Left renal cortex interstitium (tissue), 4 donors: ENCODE data around the gene CCDC201. TPM values are rescaled to one million over a fixed set of nuclear protein-coding genes. Genes with fewer than 3 reads are reported as not detected.

Experiments
- DNase-seq, 4 donors: peaks; one replicate each; pipeline ENCODE4 v3.0.0-alpha.2; 2013; ENCODE audit warnings: low read depth in 4 of 4, low spot score in 2 of 4, missing footprints in 1 of 4
- polyA plus RNA-seq, 4 donors: library from polyadenylated mRNA; unstranded; fragments of 120-200 nt; gene quantifications; one replicate each; pipeline ENCODE4 v1.2.1, GENCODE V29; 2013; ENCODE audit not compliant: insufficient read length in 4 of 4

The CCDC201 gene
- polyA plus RNA-seq, 4 donors = 0.05 TPM; not detected in 3

- DNase-seq = no peak
Measured at GRCh38 chr7:45893996-45894664, 21.2 kb upstream of the CCDC201 start.

DNA sequence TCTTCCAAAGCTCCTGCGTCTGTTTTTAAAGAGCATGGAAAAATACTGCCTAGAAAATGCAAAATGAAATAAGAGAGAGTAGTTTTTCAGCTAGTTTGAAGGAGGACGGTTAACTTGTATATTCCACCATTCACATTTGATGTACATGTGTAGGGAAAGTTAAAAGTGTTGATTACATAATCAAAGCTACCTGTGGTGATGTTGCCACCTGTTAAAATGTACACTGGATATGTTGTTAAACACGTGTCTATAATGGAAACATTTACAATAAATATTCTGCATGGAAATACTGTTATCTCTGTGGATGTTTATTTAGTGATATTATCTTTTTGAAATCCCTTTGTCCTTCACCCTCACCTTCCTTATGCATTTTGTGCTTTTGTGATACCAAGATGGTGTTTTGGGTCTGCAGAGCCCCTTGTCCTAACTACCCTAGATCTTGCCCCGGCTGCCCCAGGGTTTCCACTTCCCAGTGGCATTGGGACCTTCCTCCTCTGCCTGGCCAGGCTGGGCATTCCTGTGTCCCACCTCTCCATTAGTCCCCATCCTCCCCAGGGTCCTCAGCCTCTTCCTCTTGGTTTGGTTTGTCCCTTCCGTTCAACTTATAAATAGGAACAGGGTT is 20.6 kb upstream of the CCDC201 start:
- DNase-seq = no peak

DNA sequence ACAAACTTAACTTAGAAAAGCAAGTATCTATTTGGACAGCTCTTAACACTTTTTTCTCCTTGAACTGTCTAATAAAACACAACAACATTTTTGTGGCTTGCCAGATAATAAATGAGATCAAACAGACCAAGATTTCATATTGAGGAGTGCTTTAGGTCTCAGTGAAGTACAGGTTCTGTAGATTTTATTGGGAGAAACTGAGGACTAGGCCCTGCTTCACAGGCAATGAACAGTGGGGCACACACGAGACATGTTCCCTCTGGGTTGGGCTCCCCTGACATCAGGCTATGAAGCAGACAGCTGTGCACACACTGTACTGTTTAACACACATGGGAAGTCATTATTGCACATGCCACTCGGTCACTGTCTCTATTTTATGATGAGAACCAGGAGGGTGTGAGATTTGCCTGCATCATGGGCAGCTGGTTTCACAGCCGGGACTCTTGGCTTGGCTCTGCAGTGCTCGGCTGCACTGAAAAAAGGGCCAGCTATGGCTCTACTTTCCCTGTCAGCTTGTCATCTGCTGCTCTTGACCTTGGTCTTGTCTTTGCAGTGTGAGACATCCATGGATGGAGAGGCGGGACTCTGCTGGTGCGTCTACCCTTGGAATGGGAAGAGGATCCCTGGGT is 19.6 kb upstream of the CCDC201 start:
- no peak for DNase-seq

DNA sequence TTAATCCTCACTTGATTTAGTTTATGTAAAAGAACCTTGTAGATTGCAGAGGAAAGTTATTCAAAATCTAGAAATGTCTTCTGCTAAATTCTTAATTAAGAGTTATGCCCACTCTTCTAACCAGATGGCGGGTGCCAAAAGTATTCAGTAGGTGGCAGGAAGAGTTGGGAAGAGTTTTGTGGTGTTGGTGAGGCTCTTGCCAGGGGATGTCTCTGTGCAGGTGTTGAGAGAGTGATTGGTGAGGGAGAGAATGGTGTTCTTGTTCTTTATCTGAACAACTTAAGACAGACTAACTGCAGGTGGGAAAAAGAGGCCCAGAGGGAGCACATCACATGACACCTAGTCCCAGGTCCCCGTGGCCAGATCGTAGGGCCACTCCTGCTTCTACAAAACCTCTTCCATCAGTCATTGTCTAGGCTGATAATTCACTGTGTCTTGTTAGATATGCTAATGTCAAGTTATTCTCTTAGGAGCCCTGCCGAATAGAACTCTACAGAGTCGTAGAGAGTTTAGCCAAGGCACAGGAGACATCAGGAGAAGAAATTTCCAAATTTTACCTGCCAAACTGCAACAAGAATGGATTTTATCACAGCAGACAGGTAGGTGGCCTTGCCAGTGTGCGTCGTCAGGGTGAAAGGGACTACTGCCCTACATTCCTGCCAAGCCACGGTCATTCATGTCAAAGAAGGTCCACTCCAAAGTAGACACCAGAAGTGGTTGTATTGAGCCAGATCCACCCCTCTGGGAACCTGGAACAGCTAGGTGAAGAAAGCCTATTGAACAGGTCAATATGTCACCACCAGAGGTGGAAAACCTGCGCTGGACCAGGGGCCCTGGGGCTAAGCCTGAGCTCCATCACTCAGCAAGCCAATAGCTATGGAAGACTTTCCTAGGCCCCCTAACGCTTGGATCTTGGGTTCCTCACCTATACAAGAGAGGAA is 18.9 kb upstream of the CCDC201 start:
- DNase-seq = no peak

DNA sequence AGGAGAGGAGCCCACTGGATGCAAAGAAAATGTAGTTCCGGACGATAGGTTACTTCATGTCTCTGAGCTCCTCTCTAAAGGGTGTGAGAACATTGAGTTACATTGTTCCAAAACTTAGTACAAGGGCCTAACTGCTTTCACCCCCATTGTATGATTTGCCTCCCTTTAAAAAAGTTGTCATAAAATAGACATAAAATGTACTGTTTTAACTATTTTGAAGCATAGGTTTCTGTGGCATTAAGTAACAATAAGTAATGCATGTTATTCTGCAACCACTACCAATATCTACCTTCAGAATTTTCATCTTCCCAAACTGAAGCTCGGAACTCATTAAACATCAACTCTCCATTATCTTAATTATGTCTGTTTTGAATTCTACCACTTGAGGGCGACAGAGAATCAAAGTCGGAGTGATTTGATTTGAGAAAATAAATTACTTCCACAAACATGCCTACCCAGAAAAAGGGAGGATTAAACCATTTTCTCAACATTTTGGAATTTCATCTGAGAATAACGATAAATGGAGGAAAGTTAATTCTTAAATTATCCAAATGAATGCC is 18.1 kb upstream of the CCDC201 start:
- peak in 1 of 4 donors; percentile 43 for DNase-seq

DNA sequence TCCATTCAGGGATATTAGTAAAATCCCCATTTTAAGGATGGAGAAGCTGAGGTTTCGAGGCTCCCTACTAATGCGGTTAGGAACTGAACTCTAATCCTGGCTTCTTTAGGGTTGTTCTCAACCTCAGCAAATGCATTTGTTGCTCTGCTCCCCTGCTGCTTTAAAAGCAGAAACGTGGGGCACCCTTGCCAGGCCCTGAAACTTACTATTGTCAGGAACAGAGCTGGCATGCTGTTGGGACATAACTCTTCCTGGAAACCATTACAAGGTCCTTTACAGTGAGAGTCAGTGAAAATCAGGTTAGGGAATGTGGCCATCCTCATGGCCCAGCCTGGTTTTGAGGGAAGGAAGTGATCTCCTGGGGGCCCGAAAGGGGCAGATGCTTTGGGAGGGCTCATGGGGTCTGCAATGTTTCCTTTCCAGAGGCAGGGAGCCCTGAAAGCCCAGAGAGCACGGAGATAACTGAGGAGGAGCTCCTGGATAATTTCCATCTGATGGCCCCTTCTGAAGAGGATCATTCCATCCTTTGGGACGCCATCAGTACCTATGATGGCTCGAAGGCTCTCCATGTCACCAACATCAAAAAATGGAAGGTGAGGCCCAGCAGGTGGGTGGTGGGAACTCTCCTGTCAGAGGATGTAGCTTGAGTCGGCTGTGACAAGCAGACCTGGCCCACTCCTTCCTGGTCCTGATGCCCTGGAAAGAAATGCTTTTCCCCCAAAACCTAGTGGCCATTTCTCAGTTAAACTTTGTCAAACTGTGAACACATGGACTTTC is 17.4 kb upstream of the CCDC201 start:
- no peak for DNase-seq

- no peak for DNase-seq
Measured at GRCh38 chr7:45889367-45890067, 16.6 kb upstream of the CCDC201 start.

GRCh38 chr7:45888993-45889366 is 16.1 kb upstream of the CCDC201 start:
- no peak for DNase-seq

- peak in 1 of 4 donors; percentile 8 for DNase-seq
Measured at GRCh38 chr7:45888185-45888992, 15.5 kb upstream of the CCDC201 start, which contains the start of gene IGFBP1. Gene IGFBP1, plus strand, starts transcription at chr7:45888488. Its CDS starts 165 bp downstream, at chr7:45888653.

- DNase-seq = no peak
Measured at GRCh38 chr7:45886931-45887667, 14.2 kb upstream of the CCDC201 start.

- peak in 2 of 4 donors; percentile 7 to 32 for DNase-seq
Measured at GRCh38 chr7:45885264-45885882, 12.5 kb upstream of the CCDC201 start.

GRCh38 chr7:45884136-45884535 is 11.3 kb upstream of the CCDC201 start:
- DNase-seq = no peak

DNA sequence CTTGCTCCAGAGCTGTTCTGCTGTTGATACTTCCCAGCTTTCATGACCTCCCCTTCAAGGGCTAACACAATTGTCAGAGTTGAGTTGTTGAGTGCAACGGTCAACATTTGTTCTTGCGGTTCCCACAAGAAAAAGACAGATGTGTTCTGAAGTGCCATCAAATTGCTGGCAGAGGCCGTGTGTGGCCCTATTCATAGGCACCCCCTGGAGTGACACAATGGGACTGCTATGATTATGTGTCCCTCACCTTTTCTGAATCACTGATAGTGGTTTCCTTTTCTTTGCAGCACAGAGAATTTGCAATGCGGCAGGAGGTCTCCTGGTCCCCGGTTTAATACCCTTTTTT is 9.6 kb upstream of the CCDC201 start:
- no peak for DNase-seq

GRCh38 chr7:45881759-45882464 is 9.0 kb upstream of the CCDC201 start:
- no peak for DNase-seq

DNA sequence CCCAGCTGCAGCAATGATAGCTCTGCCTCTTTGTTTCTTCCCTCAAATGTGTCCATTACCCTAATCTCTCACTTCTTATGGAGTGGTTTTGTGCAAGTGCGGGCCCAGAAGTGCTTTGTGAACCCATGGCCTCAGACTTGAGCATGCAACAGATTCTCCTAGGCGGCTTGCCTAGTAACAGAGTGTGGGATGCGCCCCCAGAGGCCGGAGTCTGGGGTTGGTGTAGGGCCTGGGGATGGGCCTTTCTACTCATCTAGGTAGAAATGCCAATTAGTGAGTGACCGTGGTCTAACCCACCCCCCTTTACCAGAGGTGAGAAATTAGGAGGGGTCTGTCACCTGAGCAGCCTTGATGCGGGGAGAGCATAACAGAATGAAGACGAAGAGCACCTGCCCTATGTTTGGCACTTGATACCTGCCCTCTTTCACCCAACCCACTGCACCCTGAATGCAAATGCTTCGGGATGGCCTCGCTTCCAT is 8.4 kb upstream of the CCDC201 start:
- DNase-seq = no peak

- DNase-seq = no peak
Measured at GRCh38 chr7:45880433-45880860, 7.6 kb upstream of the CCDC201 start.
